ENCODE measurements around the gene BSPH1.

The BSPH1 gene

DNA sequence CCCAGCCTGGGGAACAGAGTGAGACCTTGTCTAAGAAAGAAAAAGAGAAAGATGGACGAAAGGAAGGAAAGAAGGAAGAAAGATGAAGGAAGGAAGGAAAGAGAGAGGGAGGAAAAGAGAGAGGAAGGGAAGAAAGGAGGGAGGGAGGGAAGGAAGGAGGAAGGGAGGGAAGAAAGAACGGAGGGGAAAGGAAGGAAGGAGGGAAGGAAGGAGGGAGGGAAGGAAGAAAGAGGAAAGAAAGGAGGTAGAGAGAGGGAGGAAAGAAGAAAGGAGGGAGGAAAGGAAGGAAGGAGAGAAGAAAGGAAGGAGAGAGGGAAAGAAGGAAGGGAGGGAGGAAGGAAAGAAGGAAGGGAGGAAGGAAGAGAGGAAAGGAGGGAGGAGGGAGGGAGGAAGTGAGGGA lies 31.0 kb upstream of the BSPH1 start:
- TF ChIP-seq, protein P1, sequence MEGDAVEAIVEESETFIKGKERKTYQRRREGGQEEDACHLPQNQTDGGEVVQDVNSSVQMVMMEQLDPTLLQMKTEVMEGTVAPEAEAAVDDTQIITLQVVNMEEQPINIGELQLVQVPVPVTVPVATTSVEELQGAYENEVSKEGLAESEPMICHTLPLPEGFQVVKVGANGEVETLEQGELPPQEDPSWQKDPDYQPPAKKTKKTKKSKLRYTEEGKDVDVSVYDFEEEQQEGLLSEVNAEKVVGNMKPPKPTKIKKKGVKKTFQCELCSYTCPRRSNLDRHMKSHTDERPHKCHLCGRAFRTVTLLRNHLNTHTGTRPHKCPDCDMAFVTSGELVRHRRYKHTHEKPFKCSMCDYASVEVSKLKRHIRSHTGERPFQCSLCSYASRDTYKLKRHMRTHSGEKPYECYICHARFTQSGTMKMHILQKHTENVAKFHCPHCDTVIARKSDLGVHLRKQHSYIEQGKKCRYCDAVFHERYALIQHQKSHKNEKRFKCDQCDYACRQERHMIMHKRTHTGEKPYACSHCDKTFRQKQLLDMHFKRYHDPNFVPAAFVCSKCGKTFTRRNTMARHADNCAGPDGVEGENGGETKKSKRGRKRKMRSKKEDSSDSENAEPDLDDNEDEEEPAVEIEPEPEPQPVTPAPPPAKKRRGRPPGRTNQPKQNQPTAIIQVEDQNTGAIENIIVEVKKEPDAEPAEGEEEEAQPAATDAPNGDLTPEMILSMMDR (IDR thresholded peaks at IDR 0.05; ENCODE audit: control insufficient read depth, insufficient read depth, low read depth, low read length, missing control alignments): no peak
- H3K4me3 ChIP-seq (ENCODE audit: control insufficient read depth, low read depth, low read length): no peak overlapping the region
- DNase-seq (ENCODE audit: low read depth): no peak

DNA sequence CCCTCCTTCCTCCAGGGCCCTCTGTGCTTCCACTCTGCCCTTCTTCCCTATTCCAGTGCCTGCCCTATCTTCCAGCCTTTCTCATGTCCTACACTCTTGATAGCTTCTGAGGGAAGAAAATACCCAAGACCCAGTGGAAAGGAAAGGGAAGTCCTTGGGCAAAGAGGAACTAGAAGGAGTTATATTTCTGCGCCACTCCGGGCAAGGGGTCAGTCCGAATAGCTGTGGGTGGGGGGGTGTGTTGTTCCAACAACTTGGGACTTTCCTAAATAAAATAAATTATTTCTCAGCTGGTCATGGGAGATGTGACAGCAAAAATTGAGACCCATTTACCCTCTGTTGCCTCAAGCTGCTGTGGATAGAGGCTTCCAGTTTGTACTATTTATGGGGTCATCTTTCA lies 28.7 kb upstream of the BSPH1 start:
- TF ChIP-seq, protein P1 (IDR thresholded peaks at IDR 0.05; ENCODE audit: control insufficient read depth, insufficient read depth, low read depth, low read length, missing control alignments): no peak
- no peak for DNase-seq (ENCODE audit: low read depth)
- no peak overlapping the region for H3K4me3 ChIP-seq (ENCODE audit: control insufficient read depth, low read depth, low read length)

DNA sequence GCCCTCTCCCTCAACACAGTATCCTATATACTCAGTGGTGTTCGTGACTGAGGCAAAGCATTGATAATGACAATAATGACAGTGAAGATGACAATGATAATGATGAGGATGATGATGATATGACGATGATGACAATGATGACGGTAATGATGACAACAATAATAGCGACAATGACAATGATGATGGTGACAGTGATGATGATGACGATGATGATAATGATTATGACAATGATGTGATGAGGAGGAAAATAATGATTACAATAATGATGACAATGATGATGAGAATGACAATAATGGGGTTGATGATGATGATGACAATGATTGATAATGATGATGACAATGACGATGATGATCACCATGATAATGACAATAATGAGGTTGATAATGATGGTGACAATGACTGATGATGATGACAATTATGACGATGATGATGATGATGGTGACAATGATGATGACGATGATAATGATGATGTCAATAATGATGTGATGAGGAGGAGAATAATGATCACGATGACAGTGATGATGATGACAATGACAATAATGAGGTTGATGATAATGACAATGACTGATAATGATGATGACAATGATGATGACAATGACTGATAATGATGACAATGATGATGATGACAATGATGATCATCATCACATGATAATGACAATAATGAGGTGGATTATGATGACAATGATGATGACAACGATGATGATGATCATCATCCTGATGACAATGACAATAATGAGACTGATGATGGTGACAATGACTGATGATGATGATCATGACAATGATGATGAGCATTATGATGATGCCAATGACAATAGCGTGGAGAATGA lies 19.2 kb upstream of the BSPH1 start:
- H3K4me3 ChIP-seq (ENCODE audit: control insufficient read depth, low read depth, low read length): no peak overlapping the region
- TF ChIP-seq, protein P1 (IDR thresholded peaks at IDR 0.05; ENCODE audit: control insufficient read depth, insufficient read depth, low read depth, low read length, missing control alignments): no peak
- no peak for DNase-seq (ENCODE audit: low read depth)

DNA sequence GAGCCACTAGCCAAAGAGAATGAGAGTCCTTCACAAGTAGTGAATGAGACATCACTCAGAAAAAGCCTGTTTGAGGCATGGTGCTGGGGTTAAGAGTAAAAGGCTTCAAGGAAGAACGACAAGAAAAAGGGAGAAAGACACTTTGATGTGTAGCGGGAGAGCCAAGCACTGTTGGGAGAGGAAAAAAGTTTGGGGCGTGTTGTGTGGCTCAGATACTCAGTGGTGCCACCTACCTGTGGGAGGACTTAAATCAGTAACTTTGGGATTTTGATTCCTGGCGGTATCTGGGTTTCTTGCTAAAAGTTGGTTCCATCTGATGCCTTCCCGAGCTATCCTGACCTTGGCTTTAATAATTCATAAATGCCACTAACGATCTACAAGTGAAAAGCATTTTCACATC lies 14.8 kb upstream of the BSPH1 start:
- DNase-seq (ENCODE audit: low read depth): no peak
- H3K4me3 ChIP-seq (ENCODE audit: control insufficient read depth, low read depth, low read length): no peak overlapping the region
- TF ChIP-seq, protein P1 (IDR thresholded peaks at IDR 0.05; ENCODE audit: control insufficient read depth, insufficient read depth, low read depth, low read length, missing control alignments): no peak

DNA sequence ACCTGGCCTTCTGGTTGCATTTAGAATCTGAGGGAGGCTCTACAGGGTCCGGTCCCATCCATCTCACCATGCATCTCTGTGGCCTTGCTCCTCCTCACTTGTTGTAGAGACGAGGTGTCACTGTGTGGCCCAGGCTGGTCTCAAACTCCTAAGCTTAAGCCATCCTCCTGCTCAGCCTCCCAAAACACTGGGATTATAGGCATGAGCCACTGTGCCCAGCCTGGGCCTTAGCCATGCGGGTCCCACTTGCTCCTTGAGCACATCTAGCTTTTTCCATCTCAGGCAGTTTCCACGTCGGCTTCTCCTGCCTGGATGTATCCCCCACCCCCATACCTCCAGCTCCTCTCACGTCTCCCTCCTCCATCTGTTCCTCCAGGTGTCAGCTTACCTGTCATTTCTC lies 12.3 kb upstream of the BSPH1 start:
- no peak for DNase-seq (ENCODE audit: low read depth)
- TF ChIP-seq, protein P1 (IDR thresholded peaks at IDR 0.05; ENCODE audit: control insufficient read depth, insufficient read depth, low read depth, low read length, missing control alignments): no peak
- no peak overlapping the region for H3K4me3 ChIP-seq (ENCODE audit: control insufficient read depth, low read depth, low read length)

DNA sequence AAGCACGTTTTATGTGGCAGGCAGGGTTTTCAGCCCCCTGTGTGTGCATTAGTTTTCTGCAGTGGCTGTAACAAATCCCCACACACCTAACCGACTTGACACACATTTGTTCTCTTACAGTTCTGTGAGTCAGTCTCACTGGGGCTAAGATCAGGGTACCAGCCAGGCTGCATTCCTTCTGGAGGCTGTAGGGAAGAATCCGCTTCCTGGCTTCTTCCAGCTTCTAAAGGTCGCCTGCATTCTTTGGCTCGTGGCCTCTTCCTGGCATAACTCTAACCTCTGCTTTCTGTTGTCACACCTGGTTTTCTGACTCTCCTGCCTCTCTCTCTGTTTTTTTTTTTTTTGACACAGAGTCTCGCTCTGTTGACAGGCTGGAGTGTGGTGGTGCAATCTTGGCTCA lies 8.9 kb upstream of the BSPH1 start:
- TF ChIP-seq, protein P1 (IDR thresholded peaks at IDR 0.05; ENCODE audit: control insufficient read depth, insufficient read depth, low read depth, low read length, missing control alignments): no peak
- DNase-seq (ENCODE audit: low read depth): no peak
- no peak overlapping the region for H3K4me3 ChIP-seq (ENCODE audit: control insufficient read depth, low read depth, low read length)

All from AG09309 (cell line).